Prostate gland (tissue), 2 donors: Measurements from ENCODE around the gene TMEM86A. TPM values are rescaled to one million over a fixed set of nuclear protein-coding genes. Genes with fewer than 3 reads are reported as not detected.

ENCODE experiments used
- DNase-seq: peaks from one replicate; pipeline ENCODE4 v3.0.0-alpha.2; 2019; ENCODE audit warnings: low spot score
- H3K27ac ChIP-seq, 2 donors: fragments of 200-600 bp; sonication (generic); 2 replicates each; pipeline ENCODE4 v1.5.1; 2017 to 2019
- H3K27me3 ChIP-seq: fragments of 200-600 bp; sonication (generic); replicated peaks from 2 replicates; pipeline ENCODE4 v1.5.1; 2019; ENCODE audit not compliant: insufficient read depth
- H3K36me3 ChIP-seq, 2 donors: fragments of 200-600 bp; sonication (generic); 1 replicate in 1 of 2; 2 replicates in 1 of 2; pipeline versions ENCODE4 v1.5.1 to v1.8.1; 2017 to 2019
- H3K4me1 ChIP-seq: fragments of 200-600 bp; sonication (generic); replicated peaks from 2 replicates; pipeline ENCODE4 v1.5.1; 2019
- H3K4me3 ChIP-seq, 2 donors: fragments of 200-600 bp; sonication (generic); 2 replicates each; pipeline ENCODE4 v1.5.1; 2017 to 2019
- H3K9me3 ChIP-seq: fragments of 200-600 bp; sonication (generic); 2 replicates; pipeline ENCODE4 v1.5.1; 2017
- POLR2A ChIP-seq: fragments of 450-650 bp; IDR thresholded peaks from one replicate; pipeline ENCODE4 v1.6.1; 2016; ENCODE audit warnings: antibody characterized with exemption, mild to moderate bottlenecking
- POLR2AphosphoS5 ChIP-seq: sonication (generic); formaldehyde crosslinking; IDR thresholded peaks from one replicate; pipeline ENCODE4 v1.6.1; 2017; ENCODE audit warnings: antibody characterized with exemption
- WGBS: methylation state at CpG from one replicate; pipeline ENCODE4 v1.1.5; 2018; 5-methylcytosine and 5-hydroxymethylcytosine counted together
- intact Hi-C: fragments of 100-400 bp; cut with DNase I; formaldehyde crosslinking; loops from one replicate; pipeline ENCODE4 v1.14.2; 2022
- total RNA-seq, 2 donors: library from RNA; depleted of rRNA; stranded (reverse); fragments of >200 nt; gene quantifications; one replicate each; pipeline ENCODE4 v1.1.0, GENCODE V29; 2016
- TF ChIP-seq, protein P1 (sequence below), 4 experiments: fragments of 200-600 bp in 2 of 4; fragments of 450-650 bp in 2 of 4; sonication (generic) in 2 of 4; IDR thresholded peaks; 1 replicate in 3 of 4; 2 replicates in 1 of 4; pipeline ENCODE4 v1.5.1; 2016 to 2019; ENCODE audit warnings: antibody characterized with exemption in 4 of 4, mild to moderate bottlenecking in 2 of 4, moderate library complexity in 2 of 4

TMEM86A gene
- total RNA-seq, 2 donors from 2014 or later, result 3.2 to 6.5 TPM

DNA sequence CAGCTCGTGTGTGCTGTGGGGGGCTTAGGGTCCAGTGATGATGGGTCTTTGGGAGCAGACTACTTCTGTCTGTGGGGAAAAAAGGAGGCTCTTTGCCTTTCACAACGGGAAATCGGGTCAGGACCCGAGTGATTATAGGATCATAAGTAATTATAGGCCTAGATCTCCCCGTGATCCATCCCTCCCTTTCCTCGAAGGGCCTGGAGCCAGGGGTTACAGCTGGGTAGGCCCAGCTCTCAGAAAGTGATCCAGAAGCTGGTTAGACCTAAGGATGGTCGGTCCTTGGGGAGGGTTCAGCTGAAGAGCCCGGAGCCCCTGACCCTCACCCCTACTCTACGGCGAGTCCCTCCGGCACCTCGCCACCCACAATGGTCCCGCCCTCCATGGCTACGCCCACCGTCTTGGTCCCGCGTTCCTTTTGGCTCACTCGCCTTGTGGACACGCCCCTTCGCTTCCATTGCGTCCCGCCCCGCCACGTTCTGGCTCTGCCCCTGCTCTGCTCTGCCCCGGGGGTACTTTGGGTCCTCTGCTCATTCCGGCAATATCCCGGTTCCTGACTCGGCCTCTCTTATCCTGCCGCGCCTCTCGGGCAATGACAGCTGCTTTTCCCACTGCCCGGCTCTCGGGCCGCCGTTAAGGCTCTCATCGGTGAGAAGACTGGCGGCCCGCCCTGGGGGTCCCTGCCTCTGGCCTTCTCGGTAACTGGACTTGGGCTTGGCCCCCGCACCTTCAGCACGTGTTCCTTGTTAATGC lies 22.4 kb downstream of the TMEM86A start:
- peak; percentile 79 for DNase-seq
- peak overlapping the region; percentile 23 to 32 for H3K27ac ChIP-seq
- H3K9me3 ChIP-seq, result no peaks in the 10 kb centered on the region
- TF ChIP-seq POLR2A (no peak), POLR2AphosphoS5 (peak; percentile 44)
- H3K4me1 ChIP-seq, result no peaks in the 10 kb centered on the region
- intact Hi-C loops, result loop anchor here (5.0 kb wide), 1 partner anchor 89 kb away; the partner anchor contains the start of gene SPTY2D1
- H3K36me3 ChIP-seq, result no peaks in the 10 kb centered on the region
- no peaks in the 10 kb centered on the region for H3K27me3 ChIP-seq
- H3K4me3 ChIP-seq, result peak overlapping the region; percentile 25 to 38
- 3% methylated on average over 41 of the region's 41 CpGs for WGBS

- H3K4me1 ChIP-seq, result no peaks in the 10 kb centered on the region
- DNase-seq, result peak; percentile 28
- H3K4me3 ChIP-seq, result peak overlapping the region; percentile 25 to 38
- H3K27ac ChIP-seq, result peak overlapping the region; percentile 23 to 32
- WGBS, result 5% methylated on average over 36 of the region's 36 CpGs
- intact Hi-C loops, result loop anchor here (5.0 kb wide), 1 partner anchor 89 kb away; the partner anchor contains the start of gene SPTY2D1
- no peaks in the 10 kb centered on the region for H3K9me3 ChIP-seq
- H3K27me3 ChIP-seq, result no peaks in the 10 kb centered on the region
- no peak for TF ChIP-seq POLR2AphosphoS5
- TF ChIP-seq, protein P1, sequence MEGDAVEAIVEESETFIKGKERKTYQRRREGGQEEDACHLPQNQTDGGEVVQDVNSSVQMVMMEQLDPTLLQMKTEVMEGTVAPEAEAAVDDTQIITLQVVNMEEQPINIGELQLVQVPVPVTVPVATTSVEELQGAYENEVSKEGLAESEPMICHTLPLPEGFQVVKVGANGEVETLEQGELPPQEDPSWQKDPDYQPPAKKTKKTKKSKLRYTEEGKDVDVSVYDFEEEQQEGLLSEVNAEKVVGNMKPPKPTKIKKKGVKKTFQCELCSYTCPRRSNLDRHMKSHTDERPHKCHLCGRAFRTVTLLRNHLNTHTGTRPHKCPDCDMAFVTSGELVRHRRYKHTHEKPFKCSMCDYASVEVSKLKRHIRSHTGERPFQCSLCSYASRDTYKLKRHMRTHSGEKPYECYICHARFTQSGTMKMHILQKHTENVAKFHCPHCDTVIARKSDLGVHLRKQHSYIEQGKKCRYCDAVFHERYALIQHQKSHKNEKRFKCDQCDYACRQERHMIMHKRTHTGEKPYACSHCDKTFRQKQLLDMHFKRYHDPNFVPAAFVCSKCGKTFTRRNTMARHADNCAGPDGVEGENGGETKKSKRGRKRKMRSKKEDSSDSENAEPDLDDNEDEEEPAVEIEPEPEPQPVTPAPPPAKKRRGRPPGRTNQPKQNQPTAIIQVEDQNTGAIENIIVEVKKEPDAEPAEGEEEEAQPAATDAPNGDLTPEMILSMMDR (IDR thresholded peaks at IDR 0.05), result peak; percentile 41 to 57 (median 50)
- no peak for TF ChIP-seq POLR2A
- H3K36me3 ChIP-seq, result no peaks in the 10 kb centered on the region
Observed at GRCh38 chr11:18721561-18722292, 23.1 kb downstream of the TMEM86A start.

- H3K36me3 ChIP-seq, result no peaks in the 10 kb centered on the region
- TF ChIP-seq, protein P1 (IDR thresholded peaks at IDR 0.05), result no peak
- TF ChIP-seq POLR2A (no peak), POLR2AphosphoS5 (no peak)
- intact Hi-C loops, result loop anchor here (5.0 kb wide), 1 partner anchor 90 kb away; the partner anchor contains the start of gene SPTY2D1
- no peaks in the 10 kb centered on the region for H3K9me3 ChIP-seq
- DNase-seq, result no peak
- no peaks in the 10 kb centered on the region for H3K27me3 ChIP-seq
- H3K4me3 ChIP-seq, result peak overlapping the region in 1 of 2 donors; percentile 38
- no peak overlapping the region for H3K27ac ChIP-seq
- WGBS, result 89% methylated on average over 1 of the region's 1 CpG
- H3K4me1 ChIP-seq, result no peaks in the 10 kb centered on the region
Observed at GRCh38 chr11:18722293-18722637, 23.7 kb downstream of the TMEM86A start.

DNA sequence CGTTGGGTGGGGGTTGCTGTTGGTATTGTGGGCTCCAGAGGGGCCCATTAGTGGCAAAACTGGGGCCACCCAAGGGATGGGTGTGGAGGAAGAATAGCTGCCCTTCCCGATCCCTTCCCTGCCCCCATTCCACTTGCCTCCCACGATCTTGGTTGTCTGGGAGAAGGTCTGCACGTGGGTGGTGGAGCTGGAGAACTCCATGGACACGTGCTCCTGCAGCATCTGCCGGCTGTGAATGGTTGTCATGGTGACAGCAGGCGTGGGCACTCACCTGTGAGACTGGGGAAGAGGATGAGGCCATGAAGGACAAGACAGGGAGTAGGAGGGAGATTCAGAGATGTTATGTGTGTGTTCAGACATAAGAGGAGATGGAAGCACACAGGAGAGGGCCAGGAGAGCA lies 25.4 kb downstream of the TMEM86A start:
- no peak for DNase-seq
- H3K36me3 ChIP-seq, result no peaks in the 10 kb centered on the region
- intact Hi-C loops, result loop anchor here (5.0 kb wide), 1 partner anchor 92 kb away; the partner anchor contains the start of gene SPTY2D1
- no peak overlapping the region for H3K27ac ChIP-seq
- 52% methylated on average over 7 of the region's 7 CpGs for WGBS
- no peaks in the 10 kb centered on the region for H3K4me1 ChIP-seq
- H3K27me3 ChIP-seq, result no peaks in the 10 kb centered on the region
- TF ChIP-seq, protein P1 (IDR thresholded peaks at IDR 0.05), result no peak
- TF ChIP-seq POLR2AphosphoS5, result no peak
- TF ChIP-seq POLR2A, result no peak
- H3K9me3 ChIP-seq, result no peaks in the 10 kb centered on the region
- H3K4me3 ChIP-seq, result no peak overlapping the region

GRCh38 chr11:18726040-18726439 lies 27.5 kb downstream of the TMEM86A start, which contains the start of gene IGSF22:
Gene IGSF22, minus strand, starts transcription at chr11:18726188. Its CDS starts 1,952 bp downstream, at chr11:18724236.
- H3K4me3 ChIP-seq, result no peak within 1 kb of the TSS
- no peaks in the 10 kb centered on the region for H3K4me1 ChIP-seq
- TF ChIP-seq, protein P1 (IDR thresholded peaks at IDR 0.05), result no peak
- TF ChIP-seq POLR2A, result no peak
- no peak for TF ChIP-seq POLR2AphosphoS5
- DNase-seq, result no peak
- H3K27me3 ChIP-seq, result no peaks in the 10 kb centered on the region
- 74% methylated on average over 7 of the region's 7 CpGs for WGBS
- H3K9me3 ChIP-seq, result no peaks in the 10 kb centered on the region
- no peak within 1 kb of the TSS for H3K27ac ChIP-seq
- intact Hi-C loops, result no loop called here
- no peaks in the 10 kb centered on the region for H3K36me3 ChIP-seq
